Neural progenitor cell (in vitro differentiated cells): ENCODE data around the gene NR3C2. TPM values are rescaled to one million over a fixed set of nuclear protein-coding genes. Genes with fewer than 3 reads are reported as not detected.

Experiments used
- DNase-seq: peaks from one replicate; pipeline ENCODE4 v3.0.0-alpha.2; 2016; ENCODE audit warnings: low spot score
- H2AFZ ChIP-seq: fragments of 200-600 bp; sonication (generic); replicated peaks from 2 replicates; pipeline ENCODE4 v1.6.1; 2016; ENCODE audit warnings: antibody characterized with exemption
- H3F3A ChIP-seq: fragments of 200-600 bp; sonication (generic); 2 replicates; pipeline ENCODE4 v1.6.1; 2016; ENCODE audit warnings: antibody characterized with exemption, low read depth
- H3K27ac ChIP-seq: fragments of 200-600 bp; sonication (generic); 2 replicates; pipeline ENCODE4 v1.5.1; 2016; ENCODE audit warnings: mild to moderate bottlenecking
- H3K27me3 ChIP-seq: fragments of 200-600 bp; sonication (generic); 2 replicates; pipeline ENCODE4 v1.6.1; 2016; ENCODE audit warnings: mild to moderate bottlenecking, moderate library complexity
- H3K36me3 ChIP-seq: fragments of 200-600 bp; sonication (generic); 2 replicates; pipeline ENCODE4 v1.5.1; 2016
- H3K4me1 ChIP-seq: fragments of 200-600 bp; sonication (generic); 2 replicates; pipeline ENCODE4 v1.6.1; 2016; ENCODE audit warnings: mixed run types
- H3K4me2 ChIP-seq: fragments of 200-600 bp; sonication (generic); 2 replicates; pipeline ENCODE4 v1.6.1; 2016
- H3K4me3 ChIP-seq: fragments of 200-600 bp; sonication (generic); 2 replicates; pipeline ENCODE4 v1.5.1; 2016
- H3K79me2 ChIP-seq: fragments of 200-600 bp; sonication (generic); 2 replicates; pipeline ENCODE4 v1.6.1; 2016; ENCODE audit warnings: low read depth
- H3K9ac ChIP-seq: fragments of 200-600 bp; sonication (generic); 2 replicates; pipeline ENCODE4 v1.6.1; 2016
- H3K9me3 ChIP-seq: fragments of 200-600 bp; sonication (generic); 2 replicates; pipeline ENCODE4 v1.5.1; 2016; ENCODE audit warnings: low read depth
- H4K20me1 ChIP-seq: fragments of 200-600 bp; sonication (generic); 2 replicates; pipeline ENCODE4 v1.6.1; 2016; ENCODE audit warnings: low read depth
- H3K27ac Mint-ChIP-seq: 3 replicates; pipeline ENCODE4 v1.8.0; 2021; ENCODE audit warnings: mixed read lengths
- H3K27me3 Mint-ChIP-seq: 2 replicates; pipeline ENCODE4 v1.8.0; 2022; ENCODE audit warnings: low read depth, mild to moderate bottlenecking, inconsistent platforms, moderate library complexity, mixed read lengths; ENCODE audit not compliant: insufficient read depth
- H3K36me3 Mint-ChIP-seq: 3 replicates; pipeline ENCODE4 v1.8.0; 2021; ENCODE audit warnings: mixed read lengths
- H3K4me1 Mint-ChIP-seq: 3 replicates; pipeline ENCODE4 v1.8.0; 2021; ENCODE audit warnings: mixed read lengths
- H3K4me3 Mint-ChIP-seq: 3 replicates; pipeline ENCODE4 v1.8.0; 2021; ENCODE audit warnings: mild to moderate bottlenecking, moderate library complexity, mixed read lengths
- H3K9me3 Mint-ChIP-seq: 3 replicates; pipeline ENCODE4 v1.8.0; 2020; ENCODE audit warnings: mixed read lengths
- CTCF ChIP-seq: fragments of 200-600 bp; sonication (generic); IDR thresholded peaks from 2 replicates; pipeline ENCODE4 v1.5.1; 2017; ENCODE audit warnings: antibody characterized with exemption, mild to moderate bottlenecking
- EZH2 ChIP-seq: fragments of 200-600 bp; sonication (generic); IDR thresholded peaks from 2 replicates; pipeline ENCODE4 v1.6.1; 2017; ENCODE audit warnings: antibody characterized with exemption, mild to moderate bottlenecking, moderate library complexity
- EZH2phosphoT487 ChIP-seq: fragments of 200-600 bp; sonication (generic); IDR thresholded peaks from 2 replicates; pipeline ENCODE4 v1.6.1; 2017; ENCODE audit warnings: antibody characterized with exemption
- total RNA-seq: library from RNA; depleted of rRNA; stranded (reverse); fragments of >200 nt; gene quantifications from 2 replicates; pipeline ENCODE4 v1.2.3, GENCODE V29; 2015; ENCODE audit warnings: low replicate concordance

NR3C2 gene
- total RNA-seq, 1 donor from 2014 or later, result 0.73 TPM

GRCh38 chr4:148477276-148477675 is 35.1 kb upstream of the NR3C2 start:
- Histone ChIP-seq H3K36me3 (no peaks in the 10 kb centered on the region), H3K27ac (no peak overlapping the region)

GRCh38 chr4:148469938-148470337 is 27.7 kb upstream of the NR3C2 start:
- Mint-ChIP-seq H3K27me3 (peaks cover 2% of the 10 kb centered on the region), H3K9me3 (peaks cover 3% of the 10 kb centered on the region), H3K27ac (no peak overlapping the region), H3K4me3 (no peak overlapping the region), H3K36me3 (no peaks in the 10 kb centered on the region), H3K4me1 (no peaks in the 10 kb centered on the region)
- Histone ChIP-seq H3K27ac (no peak overlapping the region), H3K4me1 (no peaks in the 10 kb centered on the region), H3K79me2 (no peaks in the 10 kb centered on the region), H4K20me1 (no peaks in the 10 kb centered on the region), H3F3A (no peaks in the 10 kb centered on the region), H3K36me3 (no peaks in the 10 kb centered on the region), H3K4me3 (no peak overlapping the region), H3K9ac (no peak overlapping the region), H3K27me3 (no peaks in the 10 kb centered on the region), H3K4me2 (no peak overlapping the region), H2AFZ (no peak overlapping the region), H3K9me3 (no peaks in the 10 kb centered on the region)
- TF ChIP-seq EZH2phosphoT487 (no peak), EZH2 (no peak), CTCF (no peak)
- DNase-seq, result no peak

More at GRCh38 chr4:148477276-148477675, 35.1 kb upstream of the NR3C2 start:
- Histone ChIP-seq H3F3A (no peaks in the 10 kb centered on the region), H4K20me1 (no peaks in the 10 kb centered on the region), H3K9me3 (no peaks in the 10 kb centered on the region), H3K9ac (no peak overlapping the region), H2AFZ (no peak overlapping the region), H3K4me3 (no peak overlapping the region), H3K4me2 (no peak overlapping the region), H3K79me2 (no peaks in the 10 kb centered on the region), H3K27me3 (no peaks in the 10 kb centered on the region), H3K4me1 (no peaks in the 10 kb centered on the region)
- H3K27ac Mint-ChIP-seq, result no peak overlapping the region
- DNase-seq, result peak; percentile 39
- no peaks in the 10 kb centered on the region for H3K4me1 Mint-ChIP-seq
- peaks cover 2% of the 10 kb centered on the region for H3K27me3 Mint-ChIP-seq
- no peak for TF ChIP-seq CTCF
- no peak for TF ChIP-seq EZH2
- TF ChIP-seq EZH2phosphoT487, result no peak
- H3K4me3 Mint-ChIP-seq, result no peak overlapping the region
- H3K36me3 Mint-ChIP-seq, result no peaks in the 10 kb centered on the region
- H3K9me3 Mint-ChIP-seq, result no peaks in the 10 kb centered on the region

GRCh38 chr4:148454835-148455234 is 12.6 kb upstream of the NR3C2 start:
- TF ChIP-seq EZH2 (no peak), EZH2phosphoT487 (no peak), CTCF (no peak)
- Mint-ChIP-seq H3K36me3 (no peaks in the 10 kb centered on the region), H3K4me3 (no peak overlapping the region), H3K27ac (no peak overlapping the region), H3K4me1 (no peaks in the 10 kb centered on the region), H3K9me3 (no peaks in the 10 kb centered on the region), H3K27me3 (no peaks in the 10 kb centered on the region)
- H3F3A ChIP-seq, result no peaks in the 10 kb centered on the region
- no peaks in the 10 kb centered on the region for H3K9me3 ChIP-seq
- H3K36me3 ChIP-seq, result no peaks in the 10 kb centered on the region
- no peak overlapping the region for H3K9ac ChIP-seq
- DNase-seq, result no peak
- no peaks in the 10 kb centered on the region for H4K20me1 ChIP-seq
- H3K4me2 ChIP-seq, result no peak overlapping the region
- no peaks in the 10 kb centered on the region for H3K79me2 ChIP-seq
- H3K27me3 ChIP-seq, result no peaks in the 10 kb centered on the region
- no peak overlapping the region for H3K27ac ChIP-seq
- H2AFZ ChIP-seq, result no peak overlapping the region
- H3K4me1 ChIP-seq, result no peaks in the 10 kb centered on the region
- no peak overlapping the region for H3K4me3 ChIP-seq
